Measurements from ENCODE around the gene DNAJC16. TPM values are rescaled to one million over a fixed set of nuclear protein-coding genes. Genes with fewer than 3 reads are reported as not detected.
"Not testable (repeated sequence)": the region's sequence is repeated elsewhere in the genome, so short reads cannot be mapped to it uniquely, and the experiment has no call there.

The DNAJC16 gene
- 20.7 and 31.2 TPM in 2 replicates for total RNA-seq

DNA sequence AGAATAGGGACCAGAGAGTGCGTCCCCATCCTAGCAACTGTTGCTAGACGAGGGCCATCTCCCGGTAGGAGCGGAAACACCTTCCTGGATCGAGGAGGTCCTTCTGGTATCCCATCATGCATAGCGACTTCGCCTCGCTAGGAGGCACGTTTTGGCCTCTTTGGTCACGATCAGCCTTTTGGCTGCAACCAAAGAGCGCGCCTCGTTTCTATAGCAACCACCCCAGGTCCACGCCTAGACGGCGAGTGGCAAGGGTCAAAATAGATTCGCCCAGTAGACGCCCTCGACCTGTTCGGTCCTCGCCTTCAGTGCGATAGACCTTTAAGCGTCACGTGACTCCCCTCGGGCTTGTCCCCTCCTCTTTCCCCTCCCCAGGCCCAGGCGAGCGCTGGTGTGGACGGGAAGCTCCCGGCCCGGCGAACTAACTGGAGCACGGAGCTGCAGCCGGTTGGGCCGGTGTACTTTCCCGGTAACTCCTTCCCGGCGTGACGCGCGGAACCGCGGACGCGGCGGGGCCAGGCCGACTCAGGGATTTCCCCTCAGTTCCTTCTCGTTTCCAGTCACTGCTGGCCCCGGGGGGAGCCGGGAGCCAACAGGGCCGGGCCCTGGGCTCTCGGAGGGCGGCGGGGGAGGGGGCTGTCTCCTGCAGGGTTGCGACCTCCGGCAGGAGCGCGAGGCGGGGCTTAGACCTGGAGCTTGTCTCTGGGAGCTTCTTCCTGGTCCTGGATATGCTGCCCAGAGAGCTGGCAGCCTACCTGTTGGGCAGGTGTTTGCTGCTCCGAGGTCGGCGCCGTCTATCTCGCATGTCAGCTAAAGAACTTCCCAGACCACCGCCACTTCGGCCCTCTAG, at the start of gene DNAJC16:
Gene DNAJC16, plus strand, starts transcription at position 359 of the 850 bp plus-strand sequence. CDS start 2,258 bp downstream, outside the sequence.
- DNase-seq (ENCODE audit: extremely low read depth, low read depth, low spot score): peak; percentile 99

DNA sequence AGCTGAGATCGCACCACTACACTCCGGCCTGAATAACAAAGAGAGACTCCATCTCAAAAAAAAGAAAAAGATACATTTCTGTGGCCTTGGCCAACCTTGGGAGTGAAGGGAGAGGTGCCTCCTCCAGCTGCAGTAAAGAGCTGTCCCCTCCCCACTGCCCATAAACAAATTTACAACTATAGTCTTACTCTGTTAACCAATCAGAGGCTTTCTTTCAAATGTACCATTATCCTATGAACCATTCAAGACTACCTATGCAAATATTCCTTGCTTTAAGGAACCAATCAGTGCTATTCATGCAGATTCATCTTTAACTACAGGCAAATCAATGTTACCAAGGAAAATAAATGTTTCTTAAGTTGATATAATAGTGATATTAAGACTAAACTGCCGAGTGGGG, 49.7 kb upstream of the DNAJC16 start:
- no peak for DNase-seq (ENCODE audit: extremely low read depth, low read depth, low spot score)

DNA sequence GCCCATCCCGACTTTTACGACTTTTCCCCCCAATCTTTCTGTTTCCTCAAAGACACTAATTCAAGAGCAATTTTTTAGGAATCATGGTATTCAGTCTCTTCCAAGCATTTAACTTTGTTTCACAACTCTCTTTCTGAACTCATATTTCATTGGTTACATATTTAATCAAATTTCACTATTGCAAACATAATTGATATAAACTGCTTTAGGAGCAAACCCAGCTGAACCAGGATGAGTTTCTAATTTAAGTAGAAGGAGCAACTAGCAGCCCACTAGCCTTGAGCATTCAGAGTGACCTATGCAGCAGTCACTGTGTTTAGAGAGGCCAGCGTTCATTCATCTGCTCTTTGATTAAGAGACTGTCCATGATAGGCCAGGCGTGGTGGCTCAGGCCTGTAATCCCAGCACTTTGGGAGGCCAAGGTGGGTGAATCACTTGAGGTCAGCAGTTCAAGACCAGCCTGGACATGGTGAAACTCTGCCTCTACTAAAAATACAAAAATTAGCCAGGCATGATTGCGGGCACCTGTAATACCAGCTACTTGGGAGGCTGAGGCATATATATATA, 48.9 kb upstream of the DNAJC16 start:
- DNase-seq (ENCODE audit: extremely low read depth, low read depth, low spot score): no peak

DNA sequence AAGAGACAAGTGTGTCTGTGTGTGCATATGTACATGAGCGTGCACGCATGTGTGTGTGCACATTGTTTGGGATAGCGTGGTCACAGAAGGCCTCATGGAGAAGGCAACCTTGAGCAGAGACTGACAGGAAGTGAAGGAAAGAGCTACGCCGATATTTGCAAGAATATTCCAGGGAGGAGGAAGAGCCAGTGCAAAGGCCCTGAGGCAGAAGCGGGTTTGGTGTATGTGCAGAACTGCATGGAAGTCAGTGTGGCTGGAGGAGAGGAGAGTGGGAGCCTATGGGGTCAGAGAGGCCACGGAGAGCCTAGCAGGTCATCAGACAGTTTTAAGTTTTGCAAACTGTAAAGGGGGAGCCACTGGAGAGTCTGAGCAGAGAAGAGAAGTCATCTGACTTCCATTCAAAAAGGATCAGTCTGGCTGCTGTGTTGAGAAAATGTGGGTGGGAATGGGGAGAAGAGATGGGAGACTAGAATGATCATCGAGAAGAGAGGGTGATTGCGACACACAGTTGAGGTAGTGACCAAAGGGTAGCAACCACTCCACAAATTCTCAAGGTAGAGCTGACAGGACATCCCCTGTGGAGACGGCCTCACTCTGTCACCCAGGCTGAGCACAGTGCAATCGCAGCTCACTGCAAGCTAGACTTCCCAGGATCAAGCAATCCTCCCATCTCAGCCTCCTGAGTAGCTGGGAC, 46.8 kb upstream of the DNAJC16 start:
- no peak for DNase-seq (ENCODE audit: extremely low read depth, low read depth, low spot score)

DNA sequence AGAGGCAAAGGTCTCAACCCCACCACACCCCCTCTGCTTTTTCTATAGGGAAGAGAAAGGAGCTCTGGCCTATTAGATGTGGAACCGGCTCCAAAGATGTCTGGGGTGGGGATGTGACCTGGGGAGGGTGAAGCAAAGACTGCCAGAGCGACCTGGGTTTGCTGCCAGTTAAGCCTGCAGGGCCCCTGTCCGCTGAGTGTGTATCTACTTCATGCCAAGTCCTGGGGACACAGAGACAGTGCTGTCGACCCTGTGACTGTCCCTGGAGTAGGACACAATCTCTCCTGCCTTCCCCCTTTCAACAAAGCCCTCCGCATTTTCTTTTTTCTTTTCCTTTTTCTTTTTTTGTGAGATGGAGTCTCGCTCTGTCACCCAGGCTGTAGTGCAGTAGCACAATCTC, 44.2 kb upstream of the DNAJC16 start:
- not testable (repeated sequence) for DNase-seq (ENCODE audit: extremely low read depth, low read depth, low spot score)

DNA sequence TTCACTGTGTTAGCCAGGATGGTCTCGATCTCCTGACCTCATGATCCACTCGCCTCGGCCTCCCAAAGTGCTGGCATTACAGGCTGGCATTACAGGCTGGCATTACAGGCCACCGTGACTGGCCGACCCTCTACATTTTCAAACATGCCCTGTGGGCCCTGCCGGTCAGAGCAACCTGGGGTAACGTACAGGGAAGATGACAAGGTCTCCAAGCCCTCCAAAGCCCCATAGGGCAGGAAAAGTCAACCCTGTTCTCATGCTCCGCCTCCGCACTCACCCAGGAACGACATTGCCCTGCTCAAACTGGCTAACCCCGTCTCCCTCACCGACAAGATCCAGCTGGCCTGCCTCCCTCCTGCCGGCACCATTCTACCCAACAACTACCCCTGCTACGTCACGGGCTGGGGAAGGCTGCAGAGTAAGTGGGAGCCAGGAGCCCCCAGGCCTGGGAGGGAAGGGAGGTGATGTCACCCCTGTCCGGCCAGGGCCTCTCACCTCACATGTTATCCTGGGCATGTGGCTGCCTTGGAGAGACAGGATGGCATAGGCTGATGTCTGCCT, 43.6 kb upstream of the DNAJC16 start:
- DNase-seq (ENCODE audit: extremely low read depth, low read depth, low spot score): not testable (repeated sequence)

DNA sequence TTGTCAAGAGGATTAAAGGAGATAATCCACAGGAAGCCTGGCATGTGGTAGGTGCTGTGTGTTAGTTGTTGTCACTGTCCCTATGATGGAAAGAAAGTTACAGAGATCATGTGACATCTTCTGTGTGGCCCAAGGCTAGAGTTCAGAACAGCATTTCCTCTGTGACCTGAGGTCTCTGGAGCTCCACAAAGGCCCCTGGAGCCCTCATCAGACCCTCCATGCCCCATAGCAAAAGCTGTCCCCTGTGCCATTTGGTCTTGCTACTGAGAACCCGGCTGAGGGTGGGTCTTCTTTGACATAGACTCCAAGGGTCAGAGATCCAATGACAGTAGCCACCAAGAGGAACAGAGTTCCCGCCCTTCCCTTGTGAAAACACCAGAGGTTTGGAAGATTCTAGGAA, 42.7 kb upstream of the DNAJC16 start:
- no peak for DNase-seq (ENCODE audit: extremely low read depth, low read depth, low spot score)

DNA sequence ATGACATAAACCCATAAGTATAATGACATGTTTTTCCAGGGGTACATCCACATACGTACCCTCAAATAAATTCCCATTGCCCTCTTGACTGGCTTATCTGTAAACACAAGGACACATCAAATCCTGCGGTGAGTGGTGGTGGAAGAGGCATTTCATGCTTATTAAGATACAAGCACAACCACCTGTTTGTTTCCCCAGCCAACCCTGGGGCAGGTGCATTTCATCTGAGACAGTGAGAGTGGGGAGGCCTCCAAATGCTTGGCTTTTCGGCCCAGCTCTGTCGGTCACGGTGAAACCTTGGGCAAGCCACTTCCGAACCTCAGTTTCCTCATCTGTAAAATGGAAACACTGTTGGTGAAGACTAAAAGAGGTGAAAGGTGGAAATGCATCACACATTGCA, 42.2 kb upstream of the DNAJC16 start:
- DNase-seq (ENCODE audit: extremely low read depth, low read depth, low spot score): not testable (repeated sequence)

DNA sequence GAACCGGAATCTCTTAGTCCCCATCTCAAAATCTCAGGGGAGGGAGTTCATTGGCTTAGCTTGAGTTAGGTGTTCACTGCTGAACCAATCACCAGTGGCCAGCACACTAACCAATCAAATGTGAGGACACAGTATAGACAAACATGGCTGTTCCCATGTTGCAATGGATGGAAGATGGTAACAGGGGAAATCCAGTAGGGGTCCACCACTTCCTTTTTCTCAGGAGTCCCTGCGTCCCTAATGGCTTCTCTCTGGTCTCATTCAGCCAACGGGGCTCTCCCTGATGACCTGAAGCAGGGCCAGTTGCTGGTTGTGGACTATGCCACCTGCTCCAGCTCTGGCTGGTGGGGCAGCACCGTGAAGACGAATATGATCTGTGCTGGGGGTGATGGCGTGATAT, 41.0 kb upstream of the DNAJC16 start:
- DNase-seq (ENCODE audit: extremely low read depth, low read depth, low spot score): no peak

DNA sequence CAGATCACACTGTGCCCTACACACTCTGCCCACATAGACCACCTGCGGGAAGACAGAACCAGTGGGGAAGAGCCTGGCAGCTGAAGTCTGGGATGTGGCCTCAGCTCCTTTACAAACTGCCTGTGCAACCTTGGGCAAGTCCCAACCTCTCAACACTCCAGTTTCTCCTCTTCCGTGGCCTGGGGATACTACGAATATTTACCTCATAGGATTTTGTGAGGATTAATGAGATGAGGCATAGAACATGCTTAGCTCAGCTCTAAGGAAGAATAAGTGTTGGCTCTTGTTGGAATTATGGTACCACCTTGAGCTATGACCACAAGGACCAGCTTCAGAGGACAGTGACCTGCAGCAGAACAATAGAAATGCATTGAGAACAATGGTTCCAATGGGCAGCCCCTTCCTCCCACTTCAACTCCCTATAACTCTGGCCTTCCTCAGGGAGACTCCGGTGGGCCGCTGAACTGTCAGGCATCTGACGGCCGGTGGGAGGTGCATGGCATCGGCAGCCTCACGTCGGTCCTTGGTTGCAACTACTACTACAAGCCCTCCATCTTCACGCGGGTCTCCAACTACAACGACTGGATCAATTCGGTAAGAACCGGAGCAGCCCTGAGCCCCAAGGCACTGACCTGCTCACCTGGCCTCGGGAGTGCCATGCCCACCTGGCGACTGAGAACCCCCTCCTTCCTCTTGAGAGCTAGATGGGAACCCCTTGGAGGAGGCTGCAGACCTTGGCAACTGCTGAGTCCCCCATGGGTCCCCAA, 39.6 kb upstream of the DNAJC16 start:
- not testable (repeated sequence) for DNase-seq (ENCODE audit: extremely low read depth, low read depth, low spot score)

DNA sequence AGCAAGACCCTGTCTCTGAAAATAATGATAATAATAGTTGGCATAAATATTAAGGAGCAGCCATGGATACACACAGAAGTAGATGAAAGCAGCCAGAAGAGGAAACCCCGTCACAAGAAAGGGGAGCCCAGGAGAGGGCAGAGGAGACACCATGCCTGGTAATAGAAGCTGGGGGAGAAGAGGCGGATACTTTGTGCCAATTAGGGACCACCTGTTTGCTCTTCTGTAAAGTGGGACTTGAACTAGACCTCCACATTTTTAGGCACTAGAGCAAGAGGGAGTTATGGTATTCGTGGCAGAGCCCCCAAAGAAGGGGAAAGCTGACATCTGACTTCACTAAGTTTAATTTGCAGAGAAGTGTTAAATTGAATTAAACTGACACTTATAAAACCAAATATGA, 38.3 kb upstream of the DNAJC16 start:
- no peak for DNase-seq (ENCODE audit: extremely low read depth, low read depth, low spot score)

DNA sequence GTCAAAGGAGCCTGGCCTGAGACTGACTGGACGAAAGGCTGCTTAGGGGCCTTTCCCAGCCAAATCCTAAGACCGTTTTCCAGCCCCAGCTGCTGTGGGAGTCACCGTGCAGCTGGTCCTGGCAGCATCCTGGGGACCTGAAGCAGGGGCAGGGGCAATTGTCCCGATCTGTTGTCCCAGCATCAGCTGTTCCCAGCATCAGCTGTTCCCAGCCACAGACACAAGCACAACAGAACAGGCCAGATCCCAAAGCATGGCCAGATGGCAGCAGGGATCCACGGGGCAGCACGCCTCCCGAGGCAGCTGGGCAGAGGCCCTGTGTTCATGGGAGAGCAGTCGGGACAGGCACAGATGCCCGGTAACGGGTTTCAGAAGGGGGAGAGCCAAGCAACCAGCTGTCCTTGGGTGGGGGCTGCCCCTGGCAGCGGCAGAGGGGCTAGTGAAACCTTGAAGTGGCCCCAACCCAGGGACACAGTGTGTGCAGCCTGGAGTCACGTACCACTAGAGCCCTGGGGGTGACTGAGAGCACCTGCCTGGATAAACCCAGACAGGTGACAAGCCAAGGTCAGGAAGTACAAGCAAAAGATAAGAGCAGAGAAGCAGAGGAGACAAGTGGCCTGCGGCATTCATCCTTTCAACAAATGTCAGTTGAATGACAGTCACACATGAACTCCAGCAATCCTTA, 37.5 kb upstream of the DNAJC16 start:
- no peak for DNase-seq (ENCODE audit: extremely low read depth, low read depth, low spot score)

DNA sequence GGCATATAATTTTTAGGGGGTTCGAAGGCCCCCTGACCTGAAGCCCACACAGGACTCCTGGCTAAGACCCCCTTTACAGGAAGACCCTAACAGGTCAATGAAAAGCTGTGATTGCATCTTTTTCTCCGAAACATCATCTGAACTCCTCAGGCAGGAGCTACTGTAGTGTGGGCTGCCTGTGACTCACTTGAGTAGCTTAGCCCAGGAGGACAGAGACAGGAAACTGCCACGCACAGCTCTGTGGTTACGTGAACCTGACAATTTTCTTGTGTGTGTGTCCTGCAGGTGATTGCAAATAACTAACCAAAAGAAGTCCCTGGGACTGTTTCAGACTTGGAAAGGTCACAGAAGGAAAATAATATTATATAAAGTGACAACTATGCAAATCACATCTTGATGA, 35.6 kb upstream of the DNAJC16 start:
- DNase-seq (ENCODE audit: extremely low read depth, low read depth, low spot score): not testable (repeated sequence)

DNA sequence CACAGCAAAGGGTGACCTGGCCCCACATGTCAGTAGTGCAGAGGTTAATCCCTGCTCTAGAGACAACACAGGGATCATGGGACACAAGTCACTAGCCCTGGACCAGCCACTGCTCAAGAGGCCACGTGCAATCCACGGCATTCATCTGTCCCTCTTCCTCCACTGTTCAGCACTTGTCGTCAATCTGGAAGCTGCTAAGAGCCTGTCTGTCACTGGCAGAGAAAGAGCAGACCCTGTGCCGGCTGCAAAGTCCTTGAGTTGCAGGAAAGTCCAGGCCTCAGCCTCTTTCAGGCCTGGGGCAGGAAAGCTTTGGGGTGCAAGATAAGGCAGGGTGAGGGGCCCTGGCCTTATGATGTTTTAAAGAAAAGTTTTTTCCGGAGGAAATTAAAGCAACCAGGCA, 34.1 kb upstream of the DNAJC16 start:
- DNase-seq (ENCODE audit: extremely low read depth, low read depth, low spot score): no peak

DNA sequence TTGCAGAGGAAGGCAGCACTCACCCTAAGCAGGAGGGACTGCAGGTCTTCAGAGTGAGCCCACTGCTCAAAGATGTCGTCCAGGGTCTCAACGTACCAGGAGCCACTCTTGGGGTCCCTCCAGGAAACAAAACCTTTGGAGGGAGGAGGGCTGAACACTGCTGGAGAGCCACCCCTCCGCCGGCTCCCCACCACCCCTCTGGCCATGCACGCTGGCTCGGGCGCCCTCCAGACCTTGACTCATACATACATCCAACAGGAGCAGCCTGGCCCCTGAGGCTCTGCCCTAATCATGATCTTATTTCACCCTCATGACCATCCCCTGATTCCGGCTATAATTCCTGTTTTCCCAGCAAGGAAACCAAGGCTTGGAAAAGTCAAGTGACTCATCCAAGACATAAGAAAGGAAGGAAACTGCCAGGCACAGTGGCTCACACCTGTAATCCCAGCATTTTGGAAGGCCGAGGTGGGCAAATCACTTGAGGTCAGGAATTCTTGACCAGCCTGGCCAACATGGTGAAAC, 32.7 kb upstream of the DNAJC16 start:
- peak; percentile 48 for DNase-seq (ENCODE audit: extremely low read depth, low read depth, low spot score)

DNA sequence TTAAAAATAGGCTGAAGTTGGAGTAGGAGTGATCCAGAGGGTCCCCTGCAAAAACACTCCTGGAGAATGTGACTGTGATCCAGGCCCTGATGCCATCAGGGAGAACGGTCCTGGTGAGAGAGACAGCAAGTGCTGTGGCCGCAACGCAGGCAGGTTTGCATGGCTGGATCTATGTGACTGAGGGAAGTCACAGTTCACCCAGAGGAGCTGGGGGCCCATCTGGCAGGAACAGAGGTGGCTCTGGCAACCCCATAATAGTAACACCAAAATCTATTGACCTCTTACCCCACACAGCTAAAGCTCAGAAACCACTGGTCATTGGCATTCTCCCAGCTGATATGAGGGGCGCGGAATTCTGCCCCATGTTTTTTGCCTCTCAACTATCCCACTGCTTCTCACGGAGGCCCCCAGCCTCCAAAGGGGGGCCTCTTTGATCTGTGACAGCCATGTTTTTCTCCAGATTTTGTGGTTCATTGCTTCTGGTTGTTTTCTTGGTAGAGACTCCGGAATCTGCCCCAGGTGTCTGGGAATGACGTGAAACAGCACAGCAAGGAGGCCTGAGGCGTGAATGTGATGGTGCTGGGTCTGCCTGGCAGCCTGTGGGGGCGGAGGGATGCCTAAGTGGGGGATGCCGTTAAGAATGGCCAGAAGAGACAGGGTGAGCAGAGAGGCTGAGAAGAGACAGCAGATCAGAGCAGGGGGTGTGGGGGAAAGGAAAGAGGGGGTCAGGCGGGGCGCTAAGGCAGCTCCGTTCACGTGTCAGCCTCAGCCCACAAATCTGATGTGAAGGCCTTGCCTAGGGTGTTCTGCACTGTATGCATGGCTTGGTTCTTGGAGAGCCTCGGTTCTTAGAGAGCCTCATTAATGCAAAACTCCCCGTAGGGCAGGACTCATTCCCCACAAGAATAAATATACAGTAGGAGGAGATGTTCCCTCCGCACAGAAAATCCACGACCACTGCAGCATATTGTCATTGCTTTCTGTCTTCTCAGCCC, 26.2 kb upstream of the DNAJC16 start:
- DNase-seq (ENCODE audit: extremely low read depth, low read depth, low spot score): no peak

DNA sequence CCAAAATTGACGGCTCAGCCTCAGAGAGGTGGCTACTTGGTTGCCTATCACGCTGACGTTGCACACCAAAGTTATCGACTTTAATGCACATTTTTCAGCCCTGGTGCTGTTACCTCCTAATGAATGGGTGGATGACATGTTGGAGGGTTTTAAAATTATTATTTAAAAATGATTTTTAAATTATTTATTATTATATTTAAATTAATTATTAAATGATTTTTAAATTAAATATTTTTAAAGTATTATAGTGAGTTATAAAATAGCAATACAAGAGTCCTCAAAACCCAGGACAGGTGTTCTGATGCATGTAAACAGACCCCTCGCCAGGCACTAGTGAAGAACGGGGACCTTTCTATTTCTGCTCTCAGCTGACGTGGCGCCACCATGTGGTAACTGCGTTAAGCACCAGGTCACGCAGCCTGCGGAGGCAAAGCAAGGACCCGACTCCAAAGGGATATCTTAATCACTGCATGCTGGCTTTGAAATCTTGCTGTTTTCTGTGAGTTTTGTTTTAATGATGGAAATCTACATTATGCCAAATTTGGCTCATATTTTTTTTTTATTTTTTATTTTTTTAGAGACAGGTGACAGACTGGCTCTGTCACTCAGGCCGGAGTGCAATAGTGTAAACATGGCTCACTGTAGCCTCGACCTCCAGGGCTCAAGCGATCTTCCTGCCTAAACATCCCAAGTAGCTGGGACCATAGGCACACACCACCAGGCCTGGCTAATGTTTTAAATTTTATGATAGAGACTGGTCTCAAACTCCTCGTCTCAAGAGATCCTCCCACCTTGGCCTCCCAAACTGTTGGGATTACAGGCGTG, 25.2 kb upstream of the DNAJC16 start:
- no peak for DNase-seq (ENCODE audit: extremely low read depth, low read depth, low spot score)

DNA sequence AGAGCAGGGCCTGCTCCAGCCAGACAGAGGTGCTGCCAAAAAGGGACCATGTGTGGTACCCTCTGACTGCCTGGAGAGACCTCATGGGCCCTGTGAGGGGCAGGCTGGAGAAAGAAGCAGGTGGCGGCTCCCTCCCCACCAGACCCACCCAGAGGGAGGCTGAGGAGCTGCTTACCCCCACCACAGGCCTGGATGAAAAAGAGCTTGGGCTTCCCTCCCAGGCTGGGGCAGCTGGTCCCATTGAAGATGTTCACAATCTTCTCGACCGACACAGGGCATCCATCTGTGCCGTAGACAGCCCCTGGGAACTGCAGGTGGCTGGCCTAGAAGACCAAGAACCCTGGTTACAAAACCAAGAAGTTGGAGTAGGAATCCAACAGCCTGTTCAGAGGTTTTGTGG, 22.2 kb upstream of the DNAJC16 start:
- DNase-seq (ENCODE audit: extremely low read depth, low read depth, low spot score): no peak
